T-helper 2 cell treated with Interferon-gamma antibody and Interleukin-4, amounts not matched to agents 5 μg/mL and 100 μg/mL, for 36 hours (primary cell): ENCODE measurements around the gene BTBD2.
A peak's percentile ranks its signal among the peaks of the same experiment; 100 is the strongest.

Experiments used
- DNase-seq: peaks from one replicate; pipeline ENCODE4 v3.0.0; 2021; ENCODE audit warnings: low spot score
- H3K27ac Mint-ChIP-seq: one replicate; pipeline ENCODE4 v1.8.0; 2021; ENCODE audit warnings: mild to moderate bottlenecking, mixed read lengths
- H3K27me3 Mint-ChIP-seq: one replicate; pipeline ENCODE4 v1.8.0; 2021; ENCODE audit warnings: low read depth, mixed read lengths
- H3K36me3 Mint-ChIP-seq: one replicate; pipeline ENCODE4 v1.8.0; 2021; ENCODE audit warnings: low read depth, mixed read lengths
- H3K4me1 Mint-ChIP-seq: one replicate; pipeline ENCODE4 v1.8.0; 2021; ENCODE audit warnings: low read depth, mixed read lengths
- H3K4me3 Mint-ChIP-seq: one replicate; pipeline ENCODE4 v1.8.0; 2022; ENCODE audit warnings: mild to moderate bottlenecking, moderate library complexity, mixed read lengths
- H3K9me3 Mint-ChIP-seq: one replicate; pipeline ENCODE4 v1.8.0; 2021; ENCODE audit warnings: mixed read lengths

BTBD2 gene

GRCh38 chr19:1936916-1937610, 78.5 kb downstream of the BTBD2 start:
- H3K27me3 Mint-ChIP-seq, result no peaks in the 10 kb centered on the region
- peaks cover 13% of the 10 kb centered on the region for H3K4me1 Mint-ChIP-seq
- DNase-seq, result no peak
- peak overlapping the region; percentile 46 for H3K27ac Mint-ChIP-seq
- H3K4me3 Mint-ChIP-seq, result no peak overlapping the region
- H3K9me3 Mint-ChIP-seq, result no peaks in the 10 kb centered on the region
- peaks cover 17% of the 10 kb centered on the region for H3K36me3 Mint-ChIP-seq

- H3K27ac Mint-ChIP-seq, result peak overlapping the region; percentile 46
- no peak for DNase-seq
- H3K27me3 Mint-ChIP-seq, result no peaks in the 10 kb centered on the region
- peaks cover 13% of the 10 kb centered on the region for H3K4me1 Mint-ChIP-seq
- H3K36me3 Mint-ChIP-seq, result peaks cover 19% of the 10 kb centered on the region
- peaks cover 5% of the 10 kb centered on the region for H3K9me3 Mint-ChIP-seq
- no peak overlapping the region for H3K4me3 Mint-ChIP-seq
Measured at GRCh38 chr19:1936430-1936829, 79.1 kb downstream of the BTBD2 start.

GRCh38 chr19:1935484-1936208, 79.9 kb downstream of the BTBD2 start:
- Mint-ChIP-seq H3K27ac (no peak overlapping the region), H3K36me3 (peaks cover 19% of the 10 kb centered on the region), H3K27me3 (no peaks in the 10 kb centered on the region), H3K9me3 (peaks cover 6% of the 10 kb centered on the region), H3K4me1 (peaks cover 13% of the 10 kb centered on the region), H3K4me3 (no peak overlapping the region)
- DNase-seq, result no peak
